SK-N-SH (cell line): ENCODE measurements around the gene PLD3.

Source experiments
- ELF1 ChIP-seq: IDR thresholded peaks from 2 replicates; pipeline ENCODE4 v1.4.0; 2012
- EP300 ChIP-seq, 2 experiments: IDR thresholded peaks; 2 replicates each; pipeline versions ENCODE4 v1.4.0 to v1.6.1; 2012; ENCODE audit warnings: borderline replicate concordance in 1 of 2, low read depth in 1 of 2, low read length in 1 of 2
- FOXM1 ChIP-seq: IDR thresholded peaks from 2 replicates; pipeline ENCODE4 v1.4.0; 2012; ENCODE audit warnings: low read depth, mild to moderate bottlenecking
- GABPA ChIP-seq: IDR thresholded peaks from 2 replicates; pipeline ENCODE4 v1.4.0; 2012; ENCODE audit warnings: low read depth, mild to moderate bottlenecking
- MXI1 ChIP-seq: IDR thresholded peaks from 2 replicates; pipeline ENCODE4 v1.6.1; 2012; ENCODE audit warnings: mild to moderate bottlenecking, low read depth, low read length, improper control_type of control experiment
- POLR2AphosphoS5 ChIP-seq: IDR thresholded peaks from 2 replicates; pipeline ENCODE4 v1.6.1; 2012; ENCODE audit warnings: low read depth, low read length
- SIN3A ChIP-seq: IDR thresholded peaks from 2 replicates; pipeline ENCODE4 v1.6.1; 2012; ENCODE audit warnings: low read depth, mild to moderate bottlenecking, low read length, moderate library complexity, borderline replicate concordance
- TF ChIP-seq, protein P1 (sequence below): IDR thresholded peaks from 2 replicates; pipeline ENCODE4 v1.4.0; 2012; ENCODE audit warnings: low read depth
- TF ChIP-seq, protein P2 (sequence below): fragments of 200-600 bp; sonication (generic); IDR thresholded peaks from 2 replicates; pipeline ENCODE4 v1.6.1; 2017; ENCODE audit warnings: antibody characterized with exemption, mild to moderate bottlenecking, moderate library complexity
- TF ChIP-seq, protein P3 (sequence below): IDR thresholded peaks from 2 replicates; pipeline ENCODE4; 2012

DNA sequence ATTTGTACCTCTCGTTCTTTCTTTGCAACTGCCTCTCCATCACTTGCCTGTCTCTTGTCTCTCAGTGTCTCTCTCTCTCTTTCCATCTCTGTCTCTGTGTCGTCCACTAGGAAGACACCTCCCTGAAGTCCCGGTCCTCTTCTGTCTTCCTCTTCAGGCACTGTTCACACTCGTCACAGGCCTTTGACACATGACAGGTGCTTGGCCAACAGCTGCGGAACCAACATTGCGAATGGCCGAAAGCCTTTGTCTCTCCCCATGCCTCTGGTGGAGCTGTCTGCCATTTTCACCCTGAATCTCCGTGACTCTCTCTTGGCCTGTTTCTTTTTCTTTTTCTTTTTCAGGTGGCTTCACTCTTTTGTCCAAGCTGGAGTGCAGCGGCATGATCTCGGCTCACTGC lies 38.7 kb downstream of the PLD3 start:
- TF ChIP-seq, protein P1, sequence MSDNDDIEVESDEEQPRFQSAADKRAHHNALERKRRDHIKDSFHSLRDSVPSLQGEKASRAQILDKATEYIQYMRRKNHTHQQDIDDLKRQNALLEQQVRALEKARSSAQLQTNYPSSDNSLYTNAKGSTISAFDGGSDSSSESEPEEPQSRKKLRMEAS, result no peak
- TF ChIP-seq MXI1 (no peak), POLR2AphosphoS5 (no peak), ELF1 (no peak), SIN3A (no peak), GABPA (no peak), FOXM1 (no peak), EP300 (IDR thresholded peaks at IDR 0.05; ENCODE audit: borderline replicate concordance in 1 of 2, low read depth in 1 of 2, low read length in 1 of 2) (no peak)
- TF ChIP-seq, protein P2, sequence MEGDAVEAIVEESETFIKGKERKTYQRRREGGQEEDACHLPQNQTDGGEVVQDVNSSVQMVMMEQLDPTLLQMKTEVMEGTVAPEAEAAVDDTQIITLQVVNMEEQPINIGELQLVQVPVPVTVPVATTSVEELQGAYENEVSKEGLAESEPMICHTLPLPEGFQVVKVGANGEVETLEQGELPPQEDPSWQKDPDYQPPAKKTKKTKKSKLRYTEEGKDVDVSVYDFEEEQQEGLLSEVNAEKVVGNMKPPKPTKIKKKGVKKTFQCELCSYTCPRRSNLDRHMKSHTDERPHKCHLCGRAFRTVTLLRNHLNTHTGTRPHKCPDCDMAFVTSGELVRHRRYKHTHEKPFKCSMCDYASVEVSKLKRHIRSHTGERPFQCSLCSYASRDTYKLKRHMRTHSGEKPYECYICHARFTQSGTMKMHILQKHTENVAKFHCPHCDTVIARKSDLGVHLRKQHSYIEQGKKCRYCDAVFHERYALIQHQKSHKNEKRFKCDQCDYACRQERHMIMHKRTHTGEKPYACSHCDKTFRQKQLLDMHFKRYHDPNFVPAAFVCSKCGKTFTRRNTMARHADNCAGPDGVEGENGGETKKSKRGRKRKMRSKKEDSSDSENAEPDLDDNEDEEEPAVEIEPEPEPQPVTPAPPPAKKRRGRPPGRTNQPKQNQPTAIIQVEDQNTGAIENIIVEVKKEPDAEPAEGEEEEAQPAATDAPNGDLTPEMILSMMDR, result no peak
- TF ChIP-seq, protein P3, sequence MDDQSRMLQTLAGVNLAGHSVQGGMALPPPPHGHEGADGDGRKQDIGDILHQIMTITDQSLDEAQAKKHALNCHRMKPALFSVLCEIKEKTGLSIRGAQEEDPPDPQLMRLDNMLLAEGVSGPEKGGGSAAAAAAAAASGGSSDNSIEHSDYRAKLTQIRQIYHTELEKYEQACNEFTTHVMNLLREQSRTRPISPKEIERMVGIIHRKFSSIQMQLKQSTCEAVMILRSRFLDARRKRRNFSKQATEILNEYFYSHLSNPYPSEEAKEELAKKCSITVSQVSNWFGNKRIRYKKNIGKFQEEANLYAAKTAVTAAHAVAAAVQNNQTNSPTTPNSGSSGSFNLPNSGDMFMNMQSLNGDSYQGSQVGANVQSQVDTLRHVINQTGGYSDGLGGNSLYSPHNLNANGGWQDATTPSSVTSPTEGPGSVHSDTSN, result no peak
